Fibroblast of lung (primary cell): Measurements from ENCODE around the gene PIGX.

Experiments
- CTCF ChIP-seq, 2 donors: IDR thresholded peaks in 1 of 2; conservative IDR thresholded peaks in 1 of 2; 1 replicate in 1 of 2; 2 replicates in 1 of 2; pipeline ENCODE4 v1.5.1; 2011 to 2012; ENCODE audit warnings: low read length in 2 of 2, control low read depth in 1 of 2, inconsistent platforms in 1 of 2, low read depth in 1 of 2, mild to moderate bottlenecking in 1 of 2
- EZH2 ChIP-seq: IDR thresholded peaks from 2 replicates; pipeline ENCODE4 v1.5.1; 2012; ENCODE audit warnings: low read length, control low read depth, mild to moderate bottlenecking; ENCODE audit errors: missing control alignments

GRCh38 chr3:196694202-196694638 is 18.0 kb upstream of the PIGX start:
- TF ChIP-seq CTCF (conservative IDR thresholded peaks at IDR 0.05 in 1 of 2, IDR thresholded peaks at IDR 0.05 in 1 of 2; ENCODE audit: low read depth in 1 of 2, low read length in 2 of 2): peak in 1 of 2 donors; percentile 12
- no peak for TF ChIP-seq EZH2
